GM21360 (cell line): ENCODE results near the gene SLC25A26.

ENCODE experiments used
- ATAC-seq: cut with Tn5 transposase; IDR thresholded peaks from one replicate; pipeline ENCODE4 v1.9.1; 2021; ENCODE audit warnings: mild to moderate bottlenecking, moderate library complexity; ENCODE audit not compliant: unreplicated experiment

SLC25A26 gene

GRCh38 chr3:66367979-66368378 lies 147.2 kb downstream of the SLC25A26 start:
- ATAC-seq = no peak

- no peak for ATAC-seq
Measured at GRCh38 chr3:66370179-66370578, 149.4 kb downstream of the SLC25A26 start.

- ATAC-seq = no peak
Measured at GRCh38 chr3:66371432-66371831, 150.6 kb downstream of the SLC25A26 start.

- ATAC-seq = no peak
Measured at GRCh38 chr3:66372681-66373350, 152.0 kb downstream of the SLC25A26 start.

GRCh38 chr3:66376568-66376967 lies 155.8 kb downstream of the SLC25A26 start:
- no peak for ATAC-seq

- ATAC-seq = no peak
Measured at GRCh38 chr3:66377800-66378199, 157.0 kb downstream of the SLC25A26 start.

- ATAC-seq = no peak
Measured at GRCh38 chr3:66378256-66378655, 157.5 kb downstream of the SLC25A26 start.

GRCh38 chr3:66379565-66379964 lies 158.8 kb downstream of the SLC25A26 start:
- ATAC-seq = no peak

- no peak for ATAC-seq
Measured at GRCh38 chr3:66380200-66380932, 159.6 kb downstream of the SLC25A26 start.

- ATAC-seq = no peak
Measured at GRCh38 chr3:66381626-66382025, 160.8 kb downstream of the SLC25A26 start.

GRCh38 chr3:66382142-66382541 lies 161.3 kb downstream of the SLC25A26 start:
- ATAC-seq = no peak

GRCh38 chr3:66383023-66383422 lies 162.2 kb downstream of the SLC25A26 start:
- no peak for ATAC-seq

- no peak for ATAC-seq
Measured at GRCh38 chr3:66383998-66384745, 163.4 kb downstream of the SLC25A26 start.

GRCh38 chr3:66385066-66385465 lies 164.3 kb downstream of the SLC25A26 start:
- no peak for ATAC-seq

GRCh38 chr3:66386011-66386924 lies 165.5 kb downstream of the SLC25A26 start:
- ATAC-seq = peak; percentile 76

GRCh38 chr3:66386925-66387650 lies 166.3 kb downstream of the SLC25A26 start:
- ATAC-seq = peak; percentile 55

- ATAC-seq = peak; percentile 34
Measured at GRCh38 chr3:66390013-66390412, 169.2 kb downstream of the SLC25A26 start.

GRCh38 chr3:66392512-66392911 lies 171.7 kb downstream of the SLC25A26 start:
- ATAC-seq = no peak

GRCh38 chr3:66392966-66393332 lies 172.1 kb downstream of the SLC25A26 start:
- no peak for ATAC-seq
